Choroid plexus epithelial cell (primary cell): ENCODE data around the gene RNASE13.

Experiments used
- DNase-seq: peaks from one replicate; pipeline ENCODE4 v3.0.0-alpha.2; 2010; ENCODE audit warnings: low read depth
- H3K4me3 ChIP-seq: 2 replicates; pipeline ENCODE4 v1.5.1; 2011; ENCODE audit warnings: low read depth, mild to moderate bottlenecking, control low read depth, low read length, moderate library complexity
- TF ChIP-seq, protein P1 (sequence below): conservative IDR thresholded peaks from 2 replicates; pipeline ENCODE4 v1.5.1; 2011; ENCODE audit warnings: low read depth, mild to moderate bottlenecking, control low read depth, inconsistent platforms, low read length, moderate library complexity

The RNASE13 gene

GRCh38 chr14:21055432-21056117 lies 21.0 kb upstream of the RNASE13 start:
- TF ChIP-seq, protein P1, sequence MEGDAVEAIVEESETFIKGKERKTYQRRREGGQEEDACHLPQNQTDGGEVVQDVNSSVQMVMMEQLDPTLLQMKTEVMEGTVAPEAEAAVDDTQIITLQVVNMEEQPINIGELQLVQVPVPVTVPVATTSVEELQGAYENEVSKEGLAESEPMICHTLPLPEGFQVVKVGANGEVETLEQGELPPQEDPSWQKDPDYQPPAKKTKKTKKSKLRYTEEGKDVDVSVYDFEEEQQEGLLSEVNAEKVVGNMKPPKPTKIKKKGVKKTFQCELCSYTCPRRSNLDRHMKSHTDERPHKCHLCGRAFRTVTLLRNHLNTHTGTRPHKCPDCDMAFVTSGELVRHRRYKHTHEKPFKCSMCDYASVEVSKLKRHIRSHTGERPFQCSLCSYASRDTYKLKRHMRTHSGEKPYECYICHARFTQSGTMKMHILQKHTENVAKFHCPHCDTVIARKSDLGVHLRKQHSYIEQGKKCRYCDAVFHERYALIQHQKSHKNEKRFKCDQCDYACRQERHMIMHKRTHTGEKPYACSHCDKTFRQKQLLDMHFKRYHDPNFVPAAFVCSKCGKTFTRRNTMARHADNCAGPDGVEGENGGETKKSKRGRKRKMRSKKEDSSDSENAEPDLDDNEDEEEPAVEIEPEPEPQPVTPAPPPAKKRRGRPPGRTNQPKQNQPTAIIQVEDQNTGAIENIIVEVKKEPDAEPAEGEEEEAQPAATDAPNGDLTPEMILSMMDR: no peak
- no peak overlapping the region for H3K4me3 ChIP-seq
- no peak for DNase-seq

DNA sequence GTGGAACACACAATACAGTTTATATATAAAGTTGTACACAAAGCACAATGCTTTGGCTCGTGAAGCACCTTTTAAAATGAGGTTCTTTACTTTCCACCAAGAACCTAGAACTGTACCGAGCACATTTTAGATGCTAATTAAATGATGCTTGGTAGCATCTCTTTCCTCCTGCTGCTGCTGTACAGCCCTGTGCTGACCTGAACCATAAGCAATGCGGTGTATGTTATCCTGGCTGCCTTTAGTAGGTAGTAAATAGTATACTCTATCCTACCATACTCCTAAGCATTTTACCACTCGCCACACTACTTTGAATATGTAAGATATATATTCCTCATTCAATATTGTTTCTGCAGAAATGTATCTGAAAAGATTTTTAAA lies 20.1 kb upstream of the RNASE13 start:
- H3K4me3 ChIP-seq: no peak overlapping the region
- TF ChIP-seq, protein P1: no peak
- DNase-seq: no peak

DNA sequence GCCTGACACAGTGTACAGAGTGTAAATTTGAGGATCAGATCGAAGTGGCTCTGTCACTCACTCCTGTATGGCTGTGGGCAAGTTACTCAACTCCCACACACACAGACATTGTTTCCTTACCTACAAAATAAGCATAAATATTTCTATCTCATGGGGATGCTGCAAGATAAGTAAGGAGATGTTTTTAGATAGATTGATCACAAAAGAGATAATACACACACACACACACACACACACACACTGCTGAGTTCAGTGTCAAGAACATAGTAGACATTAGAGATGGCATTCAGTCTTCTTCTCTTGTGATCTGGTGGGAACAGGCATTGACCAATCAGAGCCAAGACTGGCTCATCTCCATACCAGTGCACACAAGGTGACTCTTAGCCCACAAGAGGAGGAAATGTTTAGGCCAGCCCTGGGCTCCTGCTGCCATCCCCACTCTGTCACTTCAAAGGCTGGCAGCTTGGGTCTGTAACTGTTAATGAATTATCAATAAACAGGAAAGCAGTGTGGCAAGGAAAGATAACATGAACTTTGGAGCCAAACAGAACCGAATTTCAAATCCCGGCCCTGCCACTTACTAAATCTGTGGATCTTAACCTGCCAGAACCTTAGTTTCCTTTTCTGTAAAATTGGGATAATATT lies 19.6 kb upstream of the RNASE13 start:
- DNase-seq: no peak
- H3K4me3 ChIP-seq: no peak overlapping the region
- TF ChIP-seq, protein P1: no peak

- no peak overlapping the region for H3K4me3 ChIP-seq
- TF ChIP-seq, protein P1: no peak
- no peak for DNase-seq
These were observed 18.8 kb upstream of the RNASE13 start for GRCh38 chr14:21053184-21054122.

DNA sequence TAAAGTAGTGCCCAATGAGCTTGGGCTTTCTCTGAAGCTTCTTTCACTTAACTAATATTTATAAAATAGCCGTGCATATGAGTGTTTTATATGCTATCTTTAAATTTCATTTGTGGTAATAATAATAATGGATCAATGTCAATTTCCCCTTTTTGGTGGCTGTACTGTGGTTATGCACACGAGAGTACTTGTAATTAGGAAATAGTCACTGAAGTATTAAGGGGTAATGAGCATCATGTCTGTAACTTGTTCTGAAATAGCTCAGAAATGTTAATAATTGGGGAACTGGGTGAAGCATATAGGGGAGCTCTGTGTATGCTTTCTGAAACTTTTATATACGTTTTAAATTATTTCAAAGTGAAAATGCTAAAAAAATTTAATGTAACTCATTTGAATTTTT lies 16.0 kb upstream of the RNASE13 start:
- TF ChIP-seq, protein P1: no peak

DNA sequence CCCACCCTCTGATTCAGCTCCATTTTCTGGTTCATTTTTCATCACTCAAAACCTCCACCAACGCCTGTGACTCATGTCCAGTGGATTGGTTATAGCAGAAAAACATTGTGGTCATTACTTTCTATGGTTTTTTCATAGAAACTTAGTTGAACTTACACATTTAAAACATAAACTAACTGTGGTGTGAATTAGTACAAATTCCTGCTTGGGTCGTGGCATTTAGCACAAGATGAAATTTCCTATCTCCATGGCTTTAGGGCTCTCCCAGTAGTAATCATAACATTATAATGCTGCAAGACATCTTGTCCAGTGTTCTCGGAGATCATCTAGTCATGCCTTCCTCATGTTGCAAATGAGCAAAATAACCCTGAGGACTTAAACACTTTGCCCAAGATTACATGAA lies 14.7 kb upstream of the RNASE13 start:
- TF ChIP-seq, protein P1: no peak
- H3K4me3 ChIP-seq: no peak overlapping the region
- peak; percentile 64 for DNase-seq

More for the DNA sequence above, 16.0 kb upstream of the RNASE13 start:
- H3K4me3 ChIP-seq: no peak overlapping the region
- DNase-seq: no peak
